IMR-90 (cell line): ENCODE measurements around the gene TTLL11. TPM values are rescaled to one million over a fixed set of nuclear protein-coding genes. Genes with fewer than 3 reads are reported as not detected.
A peak's percentile ranks its signal among the peaks of the same experiment; 100 is the strongest.

ENCODE experiments used
- ATAC-seq: fragments of 200-7000 bp; cut with Tn5 transposase; 2 replicates; pipeline ENCODE4 v1.9.1; 2020; ENCODE audit warnings: low read depth, mild to moderate bottlenecking, moderate library complexity
- BruUV-seq: library from RNA; stranded (reverse); fragments of 400-500 nt; replicated peaks from 2 replicates; lab custom pipeline; 2021; lab: Mats Ljungman, UMichigan
- CTCF ChIA-PET: fragments of 300-600 bp; formaldehyde crosslinking; extraction: SDS; loops from one replicate; lab custom pipeline; 2021; ENCODE audit warnings: antibody characterized with exemption; lab: Yijun Ruan, JAX
- POLR2A ChIA-PET: fragments of 300-600 bp; sonication (Branson Sonifier 250); formaldehyde crosslinking; loops from one replicate; lab custom pipeline; 2022; ENCODE audit warnings: antibody characterized with exemption; ENCODE audit not compliant: unreplicated experiment; lab: Charles Lee
- DNase-seq: peaks from one replicate; pipeline ENCODE4 v3.0.0; 2013
- H2AFZ ChIP-seq: replicated peaks from 2 replicates; pipeline ENCODE3; 2013; ENCODE audit warnings: low read length, mild to moderate bottlenecking; ENCODE audit not compliant: poor library complexity
- H2AK5ac ChIP-seq: 2 replicates; pipeline ENCODE4 v1.6.1; 2013; ENCODE audit warnings: low read depth, low read length, inconsistent platforms
- H2AK9ac ChIP-seq: replicated peaks from 2 replicates; pipeline ENCODE3; 2013; ENCODE audit warnings: mild to moderate bottlenecking, low read depth, low read length, moderate library complexity; ENCODE audit not compliant: poor library complexity
- H2BK120ac ChIP-seq: 2 replicates; pipeline ENCODE4 v1.6.1; 2013; ENCODE audit warnings: low read depth, low read length, inconsistent platforms
- H2BK15ac ChIP-seq: 3 replicates; pipeline ENCODE4 v1.6.1; 2013; ENCODE audit warnings: low read depth, low read length, inconsistent platforms
- H2BK20ac ChIP-seq: 2 replicates; pipeline ENCODE4 v1.6.1; 2013; ENCODE audit warnings: low read depth, mild to moderate bottlenecking, inconsistent platforms, low read length, moderate library complexity
- H2BK5ac ChIP-seq: 2 replicates; pipeline ENCODE4 v1.6.1; 2013; ENCODE audit warnings: mild to moderate bottlenecking, low read depth, low read length, inconsistent platforms; ENCODE audit not compliant: poor library complexity, severe bottlenecking
- H3K14ac ChIP-seq: replicated peaks from 2 replicates; pipeline ENCODE4 v1.6.1; 2013; ENCODE audit warnings: low read depth, low read length, inconsistent platforms
- H3K18ac ChIP-seq: 2 replicates; pipeline ENCODE4 v1.6.1; 2013; ENCODE audit warnings: low read depth, low read length, control low read depth
- H3K23ac ChIP-seq: 2 replicates; pipeline ENCODE4 v1.6.1; 2013; ENCODE audit warnings: low read depth, low read length, inconsistent platforms
- H3K27ac ChIP-seq: 2 replicates; pipeline ENCODE4 v1.5.1; 2013; ENCODE audit warnings: mild to moderate bottlenecking, control low read depth, low read length; ENCODE audit not compliant: insufficient read depth
- H3K27me3 ChIP-seq: 2 replicates; pipeline ENCODE4 v1.6.1; 2013; ENCODE audit warnings: low read length; ENCODE audit not compliant: control insufficient read depth, insufficient read depth
- H3K36me3 ChIP-seq: 2 replicates; pipeline ENCODE4 v1.6.1; 2013; ENCODE audit warnings: low read length, mixed read lengths; ENCODE audit not compliant: control insufficient read depth, insufficient read depth
- H3K4ac ChIP-seq: 2 replicates; pipeline ENCODE4 v1.6.1; 2013; ENCODE audit warnings: low read depth, low read length, inconsistent platforms
- H3K4me1 ChIP-seq: 2 replicates; pipeline ENCODE4 v1.6.1; 2013; ENCODE audit warnings: low read length, mixed read lengths; ENCODE audit not compliant: control insufficient read depth, insufficient read depth
- H3K4me2 ChIP-seq: 2 replicates; pipeline ENCODE4 v1.6.1; 2013; ENCODE audit warnings: low read depth, mild to moderate bottlenecking, control low read depth, low read length, moderate library complexity
- H3K4me3 ChIP-seq: 2 replicates; pipeline ENCODE4 v1.5.1; 2013; ENCODE audit warnings: low read depth, mild to moderate bottlenecking, control low read depth, low read length, moderate library complexity; ENCODE audit not compliant: insufficient read depth
- H3K56ac ChIP-seq: 2 replicates; pipeline ENCODE4 v1.6.1; 2013; ENCODE audit warnings: low read length, inconsistent platforms; ENCODE audit not compliant: insufficient read depth; ENCODE audit errors: extremely low read depth
- H3K79me1 ChIP-seq, 2 experiments: 2 replicates each; pipeline ENCODE4 v1.6.1; 2013; ENCODE audit warnings: low read length in 2 of 2, inconsistent platforms in 1 of 2, low read depth in 1 of 2
- H3K9ac ChIP-seq: 2 replicates; pipeline ENCODE4 v1.6.1; 2013; ENCODE audit warnings: low read depth, low read length, control low read depth
- H3K9me1 ChIP-seq: 2 replicates; pipeline ENCODE4 v1.6.1; 2013; ENCODE audit warnings: low read length, inconsistent platforms; ENCODE audit not compliant: insufficient read depth
- H3K9me3 ChIP-seq: 2 replicates; pipeline ENCODE4 v1.6.1; 2013; ENCODE audit warnings: low read length; ENCODE audit not compliant: control insufficient read depth, insufficient read depth
- H4K20me1 ChIP-seq: 2 replicates; pipeline ENCODE4 v1.6.1; 2013; ENCODE audit warnings: low read length, inconsistent platforms; ENCODE audit not compliant: insufficient read depth
- H4K5ac ChIP-seq: 2 replicates; pipeline ENCODE4 v1.6.1; 2013; ENCODE audit warnings: mild to moderate bottlenecking, low read depth, low read length, control low read depth
- H4K8ac ChIP-seq, 2 experiments: 2 replicates each; pipeline ENCODE4 v1.6.1; 2013; ENCODE audit warnings: low read depth in 2 of 2, low read length in 2 of 2, control low read depth in 1 of 2, inconsistent platforms in 1 of 2
- H4K91ac ChIP-seq: 2 replicates; pipeline ENCODE4 v1.6.1; 2013; ENCODE audit warnings: low read depth, low read length, inconsistent platforms; ENCODE audit not compliant: insufficient read depth
- CEBPB ChIP-seq: IDR thresholded peaks from 2 replicates; pipeline ENCODE4 v1.6.1; 2012; ENCODE audit warnings: low read depth, low read length, improper control_type of control experiment
- CHD1 ChIP-seq: IDR thresholded peaks from 2 replicates; pipeline ENCODE4 v1.6.1; 2012; ENCODE audit warnings: low read depth, low read length, improper control_type of control experiment
- CTCF ChIP-seq: conservative IDR thresholded peaks from 2 replicates; pipeline ENCODE4 v1.5.1; 2012; ENCODE audit warnings: mild to moderate bottlenecking, low read depth, low read length, improper control_type of control experiment
- ELK1 ChIP-seq: fragments of 150-350 bp; IDR thresholded peaks from 2 replicates; pipeline ENCODE4 v1.6.1; 2016; ENCODE audit warnings: low read depth, mild to moderate bottlenecking, low read length, moderate library complexity, borderline replicate concordance
- FOS ChIP-seq: fragments of 150-350 bp; IDR thresholded peaks from 2 replicates; pipeline ENCODE4 v1.6.1; 2016; ENCODE audit warnings: low read depth, low read length
- MAZ ChIP-seq: IDR thresholded peaks from 2 replicates; pipeline ENCODE4 v1.6.1; 2012; ENCODE audit warnings: low read depth, mild to moderate bottlenecking, low read length, improper control_type of control experiment, moderate library complexity, borderline replicate concordance
- POLR2A ChIP-seq: IDR thresholded peaks from 2 replicates; pipeline ENCODE4 v1.6.1; 2012; ENCODE audit warnings: mild to moderate bottlenecking, low read depth, low read length
- RAD21 ChIP-seq: IDR thresholded peaks from 2 replicates; pipeline ENCODE4 v1.6.1; 2012; ENCODE audit warnings: low read length, improper control_type of control experiment
- SMC3 ChIP-seq: fragments of 150-350 bp; IDR thresholded peaks from 2 replicates; pipeline ENCODE4 v1.6.1; 2016; ENCODE audit warnings: low read depth, mild to moderate bottlenecking, antibody characterized with exemption, low read length, moderate library complexity
- WGBS, 2 experiments: methylation state at CpG; one replicate each; pipeline versions ENCODE4 v1.1.5 to v1.1.7; 2013; ENCODE audit warnings: missing lambda C conversion rate in 2 of 2; ENCODE audit not compliant: insufficient read length in 1 of 2; ENCODE audit errors: extremely low coverage in 2 of 2; 5-methylcytosine and 5-hydroxymethylcytosine counted together
- dilution Hi-C: fragments of 300-500 bp; cut with HindIII; formaldehyde crosslinking; loops from one replicate; pipeline ENCODE4 v1.14.3; 2018; ENCODE audit warnings: low sequenced_read_pairs; ENCODE audit not compliant: unreplicated experiment
- in situ Hi-C: fragments of 300-500 bp; cut with MboI; formaldehyde crosslinking; loops from 3 replicates; pipeline ENCODE4 v1.14.3; 2019; ENCODE audit warnings: low sequenced_read_pairs, inconsistent platforms, mixed read lengths
- intact Hi-C: fragments of 100-400 bp; cut with micrococcal nuclease; formaldehyde crosslinking; loops from 2 replicates; pipeline ENCODE4 v1.10.0; 2022
- polyA plus RNA-seq, 3 experiments: library from polyadenylated mRNA; depleted of rRNA; stranded (reverse); fragments of >200 nt; gene quantifications; 2 replicates each; pipeline ENCODE4 v1.2.3, GENCODE V29; 2012; ENCODE audit warnings: low replicate concordance in 1 of 3
- total RNA-seq: library from RNA; depleted of rRNA; stranded (reverse); fragments of >200 nt; gene quantifications from 2 replicates; pipeline ENCODE4 v1.2.3, GENCODE V29; 2012

TTLL11 gene
- total and polyA plus RNA-seq, 2 of the 4 experiments (the other 2 are of a cell fraction), result 2.0 to 4.6 TPM

DNA sequence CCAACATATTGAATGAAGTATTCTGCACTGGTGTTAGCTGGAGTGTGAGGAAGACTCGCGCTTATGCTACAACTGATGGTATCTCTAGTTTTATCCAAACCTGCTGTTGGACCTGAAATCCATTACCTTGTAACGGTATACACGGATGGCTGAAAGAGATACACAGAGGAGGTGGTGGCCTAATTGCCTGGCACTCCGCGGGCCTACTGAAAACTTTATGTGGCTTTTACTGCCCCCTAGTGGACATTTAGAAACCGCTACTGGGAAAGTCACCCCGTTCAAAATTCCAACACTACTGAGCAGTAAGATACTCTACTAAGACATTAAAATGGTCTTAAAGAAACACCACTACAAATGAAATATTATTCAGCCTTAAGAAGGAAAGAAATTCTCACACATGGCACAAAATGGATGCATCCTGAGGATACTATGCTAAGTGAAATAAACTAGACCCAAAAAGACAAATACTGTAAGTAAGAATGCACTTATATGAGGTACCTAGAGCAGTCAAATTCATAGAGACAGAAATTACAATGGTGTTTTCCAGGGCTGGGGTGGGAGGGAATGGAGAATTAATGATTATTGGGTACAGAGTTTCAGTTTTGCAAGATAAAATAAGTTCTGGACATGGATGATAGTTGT is 100.4 kb downstream of the TTLL11 start:
- DNase-seq, result peak; percentile 82
- H3K4me3 ChIP-seq, result no peak overlapping the region

More for the DNA sequence above, 100.4 kb downstream of the TTLL11 start:
- WGBS, 2 experiments, result no CpG with 5 or more reads among the region's 8 CpGs
- ChIA-PET CTCF (no interaction called here), POLR2A (no interaction called here)
- intact Hi-C loops (loop anchor here (1.0 to 5.0 kb wide), 5 partner anchors 90 to 446 kb away; no protein-coding TSS in a partner anchor), dilution Hi-C loops (no loop called here), in situ Hi-C loops (loop anchor here (5.0 kb wide), 1 partner anchor 305 kb away; no protein-coding TSS in a partner anchor)
- Histone ChIP-seq H3K79me1 (peaks cover 0 to 4% of the 10 kb centered on the region in 2 experiments; a peak in 1 of 4 replicates), H2AFZ (no peak overlapping the region), H2BK20ac (no peak overlapping the region), H3K27me3 (no peaks in the 10 kb centered on the region), H3K4me2 (no peak overlapping the region), H4K8ac (peak overlapping the region in 1 of 2 experiments; percentile 2; a peak in 1 of 4 replicates), H3K4ac (no peak overlapping the region), H2BK15ac (0 out of 3 replicates have a peak overlapping the region, but pooled peaks have one; percentile 16), H3K18ac (no peak overlapping the region), H3K27ac (no peak overlapping the region), H2BK120ac (no peak overlapping the region), H3K4me1 (peaks cover 5% of the 10 kb centered on the region; the same call in 1 of the 2 replicates), H3K23ac (no peak overlapping the region), H3K14ac (no peak overlapping the region), H2AK9ac (no peak overlapping the region), H3K56ac (no peak overlapping the region), H3K9me3 (no peaks in the 10 kb centered on the region), H4K91ac (no peak overlapping the region), H2AK5ac (no peak overlapping the region), H4K20me1 (no peaks in the 10 kb centered on the region), H2BK5ac (no peak overlapping the region), H3K9ac (no peak overlapping the region), H3K36me3 (0 out of 2 replicates have a peak, but pooled peaks cover 3% of the 10 kb centered on the region), H3K9me1 (no peaks in the 10 kb centered on the region; the same call in none of the 2 replicates), H4K5ac (no peak overlapping the region)
- TF ChIP-seq MAZ (no peak), CTCF (peak; percentile 84), CHD1 (no peak), SMC3 (peak; percentile 94), ELK1 (no peak), POLR2A (no peak), FOS (no peak), RAD21 (peak; percentile 89), CEBPB (no peak)
- BruUV-seq, result no TSS peak
- ATAC-seq, result peak; percentile 88
